GM21717 (cell line): ENCODE measurements around the gene TNS3.
"Not testable (repeated sequence)": the region's sequence is repeated elsewhere in the genome, so short reads cannot be mapped to it uniquely, and the experiment has no call there.

Source experiments
- ATAC-seq: cut with Tn5 transposase; IDR thresholded peaks from one replicate; pipeline ENCODE4 v1.9.1; 2021; ENCODE audit warnings: mild to moderate bottlenecking, moderate library complexity; ENCODE audit not compliant: unreplicated experiment

Gene TNS3

DNA sequence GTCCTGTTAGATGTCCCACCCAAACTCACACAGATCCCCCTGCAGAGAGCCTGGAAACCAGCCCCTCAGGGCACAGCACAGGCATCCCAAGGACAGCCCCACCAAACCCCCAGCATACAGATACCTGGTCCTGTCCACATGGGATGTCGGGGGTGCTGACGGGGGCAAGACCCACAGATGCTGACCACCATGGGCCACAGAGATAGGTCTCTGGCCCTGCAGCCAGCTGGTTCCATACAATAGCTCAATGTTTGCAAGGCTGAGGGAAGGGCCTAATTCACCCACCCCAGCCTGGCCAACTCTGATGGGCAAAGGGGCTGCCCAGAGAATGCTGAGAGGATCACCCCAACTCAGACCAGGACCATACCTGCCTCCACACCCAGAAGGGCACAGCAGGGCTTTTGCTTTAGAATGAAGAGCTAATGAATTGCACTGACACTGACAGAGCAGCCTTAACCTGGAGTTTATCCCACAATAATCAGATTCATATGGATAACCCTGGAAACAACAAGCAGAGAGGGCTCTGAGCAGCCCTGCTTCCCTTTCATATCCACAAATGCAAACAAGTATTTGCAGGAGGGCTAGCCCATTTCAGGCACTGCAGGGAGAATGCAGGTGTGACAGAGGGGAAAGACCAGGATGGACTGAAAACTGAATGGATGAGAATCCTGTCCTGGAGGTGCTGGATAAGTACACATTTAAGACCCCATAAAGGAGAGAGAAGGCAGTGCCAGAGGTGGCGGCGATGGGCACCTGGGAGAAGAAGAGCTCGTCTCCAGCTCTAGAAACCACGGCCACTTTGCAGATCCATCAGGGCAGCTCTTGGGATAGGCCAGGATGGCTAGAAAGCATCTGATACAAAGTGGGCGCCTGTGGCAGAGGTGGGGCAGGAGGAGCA, 126.7 kb downstream of the TNS3 start:
- ATAC-seq, result no peak

DNA sequence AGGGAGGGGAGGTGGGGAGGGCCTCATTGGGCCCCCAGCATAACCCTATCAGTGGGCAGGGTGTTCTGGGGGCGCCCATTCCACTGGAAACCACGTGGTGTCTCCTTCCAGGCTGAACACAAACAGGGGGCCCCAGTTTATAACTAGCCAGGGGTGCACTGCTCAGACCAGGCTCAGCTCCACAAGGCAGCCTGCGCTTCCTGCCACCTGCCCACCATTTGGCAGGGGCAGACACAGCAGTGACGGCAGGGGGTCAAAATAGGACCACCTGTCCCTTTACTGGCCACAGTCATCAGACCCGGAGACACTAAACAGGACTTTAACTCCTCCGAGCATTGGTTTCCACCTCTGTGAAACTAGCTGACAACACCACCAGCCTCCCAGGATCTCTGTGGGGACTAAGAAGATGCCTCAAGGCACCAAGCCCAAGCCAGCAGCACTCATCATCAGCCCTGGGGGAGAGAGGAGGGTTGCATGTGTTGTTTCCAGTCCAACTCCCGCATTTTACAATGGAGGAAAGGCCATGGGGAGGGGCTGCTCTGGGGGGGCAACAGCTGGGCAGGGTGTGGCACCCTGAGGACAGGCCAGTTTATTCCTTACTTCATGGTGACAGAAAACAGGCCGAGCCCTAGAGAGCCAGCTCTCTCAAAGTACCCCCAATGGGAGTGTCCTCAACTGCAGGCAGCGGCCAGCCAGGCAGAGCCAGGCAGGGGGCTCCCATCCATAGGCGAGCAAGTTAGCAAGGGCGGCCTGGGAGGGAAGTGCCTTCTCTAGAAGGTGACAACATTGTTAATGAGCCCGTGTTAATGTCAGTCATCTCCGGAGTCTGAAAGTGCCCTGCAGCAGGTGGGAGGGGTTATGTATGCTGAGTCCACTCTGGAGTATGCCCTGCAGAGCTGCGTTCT, 127.6 kb downstream of the TNS3 start:
- ATAC-seq, result no peak

DNA sequence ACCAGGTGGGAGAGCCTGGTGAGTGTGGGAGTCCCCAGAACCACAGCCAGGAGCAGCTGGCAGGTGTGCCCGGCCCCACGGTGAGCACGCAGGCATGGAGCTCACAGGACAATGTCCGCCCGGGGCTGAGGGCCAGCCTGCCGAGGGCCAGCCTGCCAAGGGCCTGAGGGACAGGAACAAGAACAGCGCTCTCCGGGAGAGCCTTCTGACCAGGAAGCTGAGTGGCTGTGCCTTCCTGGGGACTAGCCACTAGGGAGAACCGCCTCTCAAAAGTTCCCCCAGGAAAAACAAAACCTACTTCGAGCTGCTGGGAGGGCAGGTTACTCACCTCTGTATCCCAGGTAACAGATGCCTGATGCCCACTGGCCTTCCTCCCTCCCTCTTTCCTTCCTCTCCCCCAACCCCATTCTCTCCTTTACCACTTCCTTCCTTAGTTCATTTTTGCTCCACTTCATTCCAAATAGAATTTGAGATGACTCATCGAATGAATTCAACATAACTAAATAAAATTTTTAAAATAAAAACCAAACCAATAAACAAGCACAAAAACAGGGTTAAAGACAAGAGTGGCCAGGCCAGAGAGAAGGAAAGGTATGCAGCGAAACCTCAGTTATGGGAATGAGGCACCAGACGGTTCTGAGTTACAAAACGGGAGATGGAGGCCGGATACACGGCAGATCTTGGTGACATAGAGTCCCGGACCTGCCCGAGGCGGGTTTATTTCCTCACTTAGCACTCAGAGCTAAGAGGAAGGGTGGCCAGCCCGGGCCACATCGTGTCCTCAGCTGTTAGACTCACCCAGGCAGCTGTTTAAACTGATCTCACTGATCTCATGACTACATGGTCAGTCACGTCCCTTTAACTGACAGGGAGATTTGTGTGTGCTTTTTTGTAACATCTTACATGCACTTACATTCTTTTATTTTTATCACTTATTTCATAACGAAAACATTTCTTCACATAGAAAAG, 128.5 kb downstream of the TNS3 start:
- ATAC-seq, result no peak

DNA sequence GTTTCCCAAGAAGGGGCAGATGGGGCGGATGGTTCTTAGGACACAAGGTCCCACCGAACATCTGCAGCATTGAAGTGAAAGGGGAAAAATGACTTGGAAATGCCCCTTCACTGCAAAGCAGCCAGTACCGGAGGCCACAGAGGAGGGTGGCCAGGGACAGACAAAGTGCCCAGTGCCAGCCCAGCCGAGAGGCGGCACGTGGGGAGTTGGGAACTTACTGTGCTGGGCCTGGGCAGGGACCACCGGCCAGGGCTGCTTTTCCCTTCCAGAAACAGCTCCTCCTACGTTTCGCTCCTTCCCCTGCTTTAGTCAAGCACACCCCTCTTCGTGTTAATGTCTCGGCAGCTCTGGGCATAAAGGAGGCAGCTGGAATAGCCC, 129.2 kb downstream of the TNS3 start:
- ATAC-seq, result no peak

DNA sequence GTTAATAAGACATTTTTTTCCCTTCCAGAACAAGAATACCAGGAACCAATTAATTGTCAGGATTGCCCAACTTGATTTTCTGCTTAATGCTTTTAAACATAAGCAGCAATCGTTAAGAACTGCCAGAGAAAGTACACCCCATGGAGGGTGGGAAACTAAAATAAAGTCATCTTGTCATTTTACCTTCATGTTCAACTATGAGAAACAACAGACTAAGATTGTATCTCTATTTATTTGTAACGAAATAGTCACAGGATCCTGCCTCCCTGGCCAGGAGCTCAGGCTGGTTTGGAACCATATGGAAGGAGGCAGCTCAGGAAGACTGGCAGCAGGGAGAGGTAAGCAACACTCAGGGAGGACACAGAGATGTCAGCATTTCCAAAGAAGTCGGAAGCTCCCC, 129.6 kb downstream of the TNS3 start:
- no peak for ATAC-seq

DNA sequence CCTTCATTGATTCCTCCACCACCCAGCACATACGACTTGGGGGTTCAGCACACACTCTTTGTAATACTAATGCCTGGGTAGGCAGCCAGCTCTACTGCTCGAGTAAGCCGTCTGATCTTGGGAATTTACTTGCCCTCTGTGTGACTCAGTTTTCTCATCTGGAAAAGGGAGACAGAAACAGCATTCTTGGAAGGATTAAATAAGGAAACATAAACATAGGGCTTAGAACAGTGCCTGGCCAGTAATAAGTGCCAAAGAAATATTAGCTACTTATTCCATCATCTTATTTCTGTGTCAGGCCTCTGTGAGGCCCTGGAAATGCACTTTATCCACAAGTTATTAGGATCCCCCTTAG, 130.1 kb downstream of the TNS3 start:
- no peak for ATAC-seq

DNA sequence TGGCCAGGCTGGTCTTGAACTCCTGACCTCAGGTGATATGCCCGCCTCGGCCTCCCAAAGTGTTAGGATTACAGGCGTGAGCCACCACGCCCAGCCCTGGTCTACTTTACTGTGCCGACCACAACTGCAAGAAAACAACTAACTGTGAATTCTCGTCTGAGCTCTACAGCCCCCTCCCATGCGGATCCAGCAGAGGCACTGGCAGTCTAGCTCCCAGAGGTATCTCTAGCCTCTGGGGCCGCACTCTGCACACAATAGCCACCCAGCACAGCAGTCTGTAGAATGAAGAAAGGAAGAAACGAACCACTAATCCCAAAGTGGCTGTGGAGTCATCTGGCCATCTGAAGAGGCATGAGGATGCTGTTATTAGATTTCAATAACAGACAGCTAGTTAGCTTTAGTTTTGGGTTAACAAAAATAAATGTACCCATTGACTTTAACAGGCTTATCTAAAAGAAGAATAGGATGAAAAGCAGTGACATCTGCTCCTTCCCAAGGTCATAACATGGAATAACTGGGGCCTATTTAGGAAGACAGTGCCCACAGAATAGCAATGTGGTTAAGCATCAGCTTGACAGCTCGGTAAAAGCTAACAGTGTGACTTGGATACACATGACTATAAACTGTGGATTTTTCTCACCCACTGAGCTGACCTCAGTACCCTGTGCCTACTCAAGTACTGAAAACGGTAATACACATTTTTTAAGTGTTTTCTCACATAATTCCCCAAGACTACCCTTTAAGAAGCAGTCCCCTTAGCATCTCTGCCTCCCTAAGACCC, 131.9 kb downstream of the TNS3 start:
- ATAC-seq, result no peak

DNA sequence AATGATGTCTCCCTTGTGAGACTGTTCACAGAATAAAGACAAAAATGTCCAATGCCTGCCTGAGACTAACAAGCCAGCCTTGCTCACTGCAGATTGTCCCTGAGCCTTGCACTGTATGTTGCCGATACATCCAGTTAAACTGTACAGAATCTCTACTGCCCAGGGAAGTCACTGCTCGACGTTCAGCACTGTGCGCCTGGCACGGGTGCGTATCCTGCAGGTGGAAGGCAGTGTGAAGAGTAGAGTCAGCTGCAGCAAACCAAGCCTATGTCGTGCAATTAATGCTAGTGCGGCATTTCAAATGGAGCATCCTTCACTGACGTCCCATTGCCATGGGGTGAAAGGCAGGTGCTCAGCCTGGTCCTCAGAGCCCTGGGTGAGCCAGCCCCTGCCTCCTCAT, 132.9 kb downstream of the TNS3 start:
- no peak for ATAC-seq

DNA sequence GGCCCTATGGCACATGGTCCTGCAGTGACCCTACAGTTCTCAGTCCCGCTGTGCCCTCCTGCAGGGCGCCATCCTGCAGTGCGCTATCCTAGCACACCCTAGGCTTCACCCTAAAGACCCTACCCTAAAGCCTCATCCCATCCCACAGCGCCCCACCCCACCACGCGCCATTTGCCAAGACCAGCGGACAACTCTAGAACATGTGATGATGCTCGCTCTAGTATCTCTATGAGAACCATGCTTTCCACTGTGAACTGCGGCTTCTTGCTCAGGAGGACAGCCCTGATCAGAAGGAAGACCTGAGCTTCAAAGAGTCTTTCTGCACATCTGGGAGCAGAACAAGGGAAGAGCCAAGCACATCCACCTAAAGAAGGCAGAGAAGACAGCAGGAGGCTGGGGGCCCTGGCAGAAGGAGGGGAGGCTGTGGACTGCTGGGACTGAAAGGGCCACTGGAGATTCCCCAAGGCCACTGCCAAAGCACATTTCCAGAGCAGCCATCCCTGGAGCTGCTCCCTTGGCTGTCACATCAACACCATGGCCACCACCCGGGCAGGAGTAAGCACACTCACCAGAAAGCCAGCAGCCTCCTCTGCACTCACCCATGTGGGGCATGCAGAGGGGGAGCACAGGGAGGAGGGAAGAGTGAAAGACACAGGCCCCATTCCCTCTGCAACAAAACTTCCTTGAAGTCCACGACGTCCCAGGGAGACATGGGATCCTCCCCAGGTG, 134.1 kb downstream of the TNS3 start:
- no peak for ATAC-seq

DNA sequence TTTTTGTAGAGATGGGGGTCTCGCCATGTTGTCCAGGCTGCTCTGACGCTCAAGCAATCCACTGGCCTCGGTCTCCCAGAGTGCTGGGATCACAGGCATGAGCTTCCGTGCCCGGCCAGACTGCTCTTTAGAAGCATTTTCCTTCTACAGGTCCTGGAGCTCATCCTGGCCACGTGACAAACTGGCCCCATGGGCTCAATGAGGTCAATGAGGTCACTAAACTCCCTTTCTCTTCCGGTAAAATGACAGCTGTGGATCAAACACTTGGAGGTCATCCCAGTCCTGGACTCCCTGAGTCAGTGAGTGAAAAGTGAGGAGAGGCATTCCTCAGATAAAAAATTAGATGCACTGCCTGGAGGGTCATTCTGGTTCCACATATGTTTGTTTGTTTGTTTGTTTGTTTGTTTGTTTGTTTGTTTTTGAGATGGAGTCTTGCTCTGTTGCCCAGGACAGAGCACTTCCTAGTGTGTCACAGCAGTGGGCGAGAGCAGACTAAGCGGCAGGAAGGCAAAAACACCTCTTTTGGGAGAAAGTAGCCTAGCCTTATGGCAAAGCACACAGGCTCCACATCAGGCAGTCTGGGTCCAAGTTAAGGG, 134.9 kb downstream of the TNS3 start:
- ATAC-seq, result no peak

DNA sequence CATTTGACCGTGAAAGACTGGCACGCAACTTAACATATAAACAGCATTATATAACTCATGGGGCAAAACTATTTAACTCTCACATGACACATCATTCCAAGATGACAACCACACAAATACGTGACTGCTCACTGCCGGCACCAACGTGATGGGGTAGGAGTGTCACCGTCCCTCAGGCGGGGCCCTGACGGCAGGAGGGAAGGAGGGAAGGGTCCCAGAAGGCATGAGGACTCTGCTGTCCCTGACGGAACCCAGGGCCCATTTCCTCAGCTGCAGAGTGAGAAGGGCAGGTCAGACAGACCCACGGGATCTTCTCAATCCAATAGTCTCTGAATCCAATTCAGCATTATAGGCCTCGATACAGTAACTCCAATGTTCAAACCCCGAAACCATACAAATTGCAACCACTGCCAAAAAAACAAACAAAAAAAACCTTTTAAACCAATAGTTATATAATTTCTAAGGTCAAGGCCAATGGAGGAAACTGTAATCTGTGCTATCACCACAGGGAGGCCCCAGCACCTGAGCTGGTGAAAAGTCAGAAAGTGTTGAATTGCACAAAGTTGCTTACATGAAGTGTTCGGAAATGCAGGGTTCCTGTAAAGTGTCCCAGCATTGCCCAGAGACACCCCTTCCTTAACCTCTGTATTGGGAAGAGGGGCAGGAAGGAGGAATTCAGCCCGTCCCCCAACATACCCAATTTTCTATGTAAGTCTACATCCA, 137.4 kb downstream of the TNS3 start:
- no peak for ATAC-seq

DNA sequence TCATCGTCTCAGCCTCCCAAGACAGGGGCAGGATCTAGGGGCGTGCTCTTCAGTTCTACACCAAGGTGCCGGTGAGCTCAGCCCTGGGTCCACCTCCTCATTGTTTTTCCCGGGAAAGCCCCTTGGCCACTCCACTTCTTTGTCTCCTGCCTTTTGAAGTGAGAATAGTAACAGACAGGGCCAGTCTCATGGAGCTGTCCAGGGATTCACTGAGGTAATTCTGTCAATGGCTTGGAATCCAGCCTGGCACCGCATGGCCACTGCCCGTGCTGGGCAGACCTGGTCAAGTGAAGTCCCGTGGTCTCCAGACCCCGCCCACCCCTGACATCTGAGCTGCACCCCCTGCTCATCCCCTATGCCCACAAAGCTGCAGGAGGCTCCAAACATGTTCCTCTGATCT, 138.9 kb downstream of the TNS3 start:
- ATAC-seq, result no peak

DNA sequence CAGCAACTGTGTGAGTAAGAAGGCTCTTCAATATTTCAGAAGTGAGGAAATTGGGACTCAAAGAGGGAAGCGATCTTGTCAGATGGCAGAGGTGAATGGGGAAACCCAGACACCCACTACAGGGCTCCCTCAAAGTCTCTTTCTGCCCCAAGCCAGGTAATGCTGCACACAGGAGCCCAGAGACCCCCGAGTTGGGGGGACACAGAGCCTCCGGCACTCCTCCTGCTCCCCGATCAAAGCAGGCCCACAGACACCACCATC, 139.4 kb downstream of the TNS3 start:
- ATAC-seq, result no peak

DNA sequence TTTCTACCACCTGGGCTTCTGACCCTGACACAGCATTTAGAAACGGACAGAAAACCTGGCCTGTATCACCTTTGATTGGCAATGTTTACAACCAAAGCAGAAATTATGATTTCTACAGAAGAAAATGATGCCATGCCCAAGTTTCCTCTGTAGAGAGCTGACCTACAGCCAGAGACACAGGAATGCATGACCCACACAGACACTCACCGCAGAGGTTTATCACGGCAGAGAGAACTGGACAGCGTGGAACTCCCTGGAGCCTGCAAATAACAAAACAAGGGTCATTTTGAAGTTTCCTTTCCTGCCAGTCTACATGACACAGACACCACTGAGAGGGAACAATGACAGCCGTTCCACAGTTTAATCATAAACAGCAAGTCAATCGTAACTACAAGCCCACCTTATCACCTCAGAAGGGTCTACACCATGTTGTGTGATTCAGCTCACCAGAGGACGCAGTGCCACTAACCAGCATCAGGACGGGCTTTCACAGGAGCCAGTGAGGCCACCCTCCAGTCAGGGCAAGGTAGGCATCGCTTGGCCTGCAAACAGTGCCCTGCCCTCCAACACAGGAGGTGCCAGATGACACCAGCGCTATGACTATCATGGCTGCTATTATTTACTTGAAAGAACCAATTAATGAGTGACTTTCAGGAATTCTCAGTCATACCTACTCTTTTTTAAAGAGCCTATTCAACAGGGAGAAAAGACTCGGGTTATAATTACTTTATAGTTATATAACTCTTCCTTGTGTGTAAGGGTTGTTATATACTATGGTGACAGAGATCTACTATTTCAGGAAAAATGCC, 139.9 kb downstream of the TNS3 start:
- no peak for ATAC-seq

DNA sequence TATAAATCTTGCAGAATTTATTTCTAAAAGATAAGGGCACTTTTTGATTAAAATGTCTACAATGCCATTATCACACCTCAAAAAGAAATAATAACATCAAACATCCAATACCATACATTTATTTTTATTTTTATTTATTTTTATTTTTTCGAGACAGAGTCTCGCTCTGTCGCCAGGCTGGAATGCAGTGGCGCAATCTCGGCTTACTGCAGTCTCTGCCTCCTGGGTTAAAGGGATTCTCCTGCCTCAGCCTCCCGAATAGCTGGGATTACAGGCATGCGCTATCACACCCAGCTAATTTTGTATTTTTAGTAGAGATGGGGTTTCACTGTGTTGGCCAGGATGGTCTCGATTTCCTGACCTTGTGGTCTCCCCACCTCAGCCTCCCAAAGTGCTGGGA, 140.9 kb downstream of the TNS3 start:
- ATAC-seq, result not testable (repeated sequence)

DNA sequence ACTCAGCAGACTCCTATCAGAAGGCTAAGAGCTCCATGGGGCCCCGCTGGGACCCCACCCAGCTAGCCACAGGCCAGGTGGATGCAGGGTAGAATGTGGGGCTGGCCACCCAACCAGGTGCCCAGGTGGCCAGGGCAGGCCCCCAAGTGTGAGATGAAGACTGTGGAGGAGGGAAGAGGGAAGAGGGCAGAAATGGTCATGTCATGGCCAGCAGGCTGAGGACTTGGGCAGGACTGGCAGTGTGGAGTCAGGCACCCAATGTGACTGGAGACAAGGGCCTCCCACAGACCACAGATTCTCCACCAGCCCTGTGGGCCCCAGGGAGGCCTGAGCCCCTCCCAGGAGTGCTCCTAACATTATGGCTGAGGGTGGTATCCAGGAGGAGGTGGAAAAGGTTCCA, 141.6 kb downstream of the TNS3 start:
- ATAC-seq, result no peak

DNA sequence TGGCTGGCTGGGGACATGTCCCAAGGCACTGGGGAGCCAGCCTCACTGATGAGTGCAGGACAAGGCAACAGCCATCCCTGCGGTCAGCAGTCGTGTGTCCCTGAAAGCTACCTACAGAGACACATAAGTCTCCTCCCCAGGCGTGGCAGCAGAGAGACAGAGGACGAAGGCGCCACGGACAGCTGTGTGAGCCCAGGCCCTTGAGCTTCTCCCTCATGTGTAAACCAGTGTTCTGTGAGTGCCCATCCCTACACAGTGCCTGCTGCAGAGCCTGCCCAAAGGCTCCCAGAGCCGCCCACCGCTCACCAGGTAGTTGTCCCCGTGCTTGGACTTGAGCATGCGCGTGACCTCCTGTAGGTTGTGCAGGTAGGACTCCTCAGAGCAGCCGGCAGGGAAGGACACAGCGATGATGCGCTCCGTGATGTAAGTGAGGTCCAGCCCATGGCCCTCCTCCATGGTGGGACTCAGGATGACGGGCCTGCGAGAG, 142.7 kb downstream of the TNS3 start:
- ATAC-seq, result no peak
